CD4-positive, alpha-beta T cell (primary cell): ENCODE results near the gene GMCL2. TPM values are rescaled to one million over a fixed set of nuclear protein-coding genes. Genes with fewer than 3 reads are reported as not detected.

Experiments used
- ATAC-seq: fragments of 200-7000 bp; cut with Tn5 transposase; one replicate; pipeline ENCODE4 v1.10.0; 2022; ENCODE audit warnings: mild to moderate bottlenecking; ENCODE audit not compliant: poor library complexity
- CTCF ChIA-PET: fragments of 350-600 bp; sonication (Branson Sonifier 250); formaldehyde crosslinking; loops from one replicate; lab custom pipeline; 2021; ENCODE audit warnings: antibody characterized with exemption, inconsistent platforms; lab: Charles Lee
- POLR2A ChIA-PET: fragments of 350-600 bp; sonication (Branson Sonifier 250); formaldehyde crosslinking; loops from one replicate; lab custom pipeline; 2021; ENCODE audit warnings: antibody characterized with exemption, inconsistent platforms; lab: Charles Lee
- DNase-seq, 14 experiments: peaks; one replicate each; pipeline ENCODE4 v3.0.0-alpha.2; 2013 to 2020; ENCODE audit warnings: mixed read lengths in 2 of 14
- H3K27ac ChIP-seq, 2 donors: one replicate each; pipeline versions ENCODE4 v1.5.1 to v1.7.0; 2013; ENCODE audit warnings: low read length in 2 of 2, low read depth in 1 of 2, mild to moderate bottlenecking in 1 of 2
- H3K27me3 ChIP-seq, 2 experiments: 1 replicate in 1 of 2; 2 replicates in 1 of 2; pipeline versions ENCODE4 v1.6.1 to v1.7.0; 2013; ENCODE audit warnings: low read length in 2 of 2, control low read depth in 1 of 2, mild to moderate bottlenecking in 1 of 2, moderate library complexity in 1 of 2; ENCODE audit not compliant: insufficient read depth in 2 of 2, control insufficient read depth in 1 of 2
- H3K36me3 ChIP-seq: one replicate; pipeline ENCODE4 v1.6.1; 2013; ENCODE audit warnings: low read length, control low read depth; ENCODE audit not compliant: insufficient read depth
- H3K4me1 ChIP-seq: one replicate; pipeline ENCODE4 v1.6.1; 2013; ENCODE audit warnings: low read length, control low read depth; ENCODE audit not compliant: insufficient read depth
- H3K4me3 ChIP-seq: one replicate; pipeline ENCODE4 v1.5.1; 2013; ENCODE audit warnings: mild to moderate bottlenecking, low read length, moderate library complexity
- H3K9me3 ChIP-seq, 2 experiments: 1 replicate in 1 of 2; 2 replicates in 1 of 2; pipeline versions ENCODE4 v1.6.1 to v1.7.0; 2013; ENCODE audit warnings: low read length in 2 of 2, mild to moderate bottlenecking in 2 of 2, control low read depth in 1 of 2, moderate library complexity in 1 of 2; ENCODE audit not compliant: control insufficient read depth in 1 of 2, insufficient read depth in 1 of 2
- H3K27ac Mint-ChIP-seq: one replicate; pipeline ENCODE4 v1.8.0; 2020; ENCODE audit warnings: mixed read lengths
- H3K27me3 Mint-ChIP-seq: one replicate; pipeline ENCODE4 v1.8.0; 2021; ENCODE audit warnings: mixed read lengths
- H3K36me3 Mint-ChIP-seq: one replicate; pipeline ENCODE4 v1.8.0; 2021; ENCODE audit warnings: low read depth, mixed read lengths
- H3K4me1 Mint-ChIP-seq: one replicate; pipeline ENCODE4 v1.8.0; 2021; ENCODE audit warnings: low read depth, mixed read lengths
- H3K4me3 Mint-ChIP-seq: one replicate; pipeline ENCODE4 v1.8.0; 2020; ENCODE audit warnings: mild to moderate bottlenecking, mixed read lengths
- H3K9me3 Mint-ChIP-seq: one replicate; pipeline ENCODE4 v1.8.0; 2020; ENCODE audit warnings: mixed read lengths
- CTCF ChIP-seq: fragments of 200-600 bp; IDR thresholded peaks from one replicate; pipeline ENCODE4 v1.8.0; 2022; ENCODE audit warnings: antibody characterized with exemption, mild to moderate bottlenecking
- intact Hi-C, 2 experiments: fragments of 100-400 bp; cut with DNase I in 1 of 2; cut with micrococcal nuclease in 1 of 2; formaldehyde crosslinking; loops; one replicate each; pipeline versions ENCODE4 v1.15.1 to v1.9.0; 2023 to 2025; cut with DNase I, micrococcal nuclease
- total RNA-seq, 174 experiments: library from RNA in 2 of 174; stranded (reverse) in 2 of 174; gene quantifications; one replicate each; pipeline ENCODE4 v1.2.3 and lab custom pipeline; 2021 to 2026

GMCL2 gene
- total RNA-seq, 2 experiments from 2014 or later, result not detected

- Histone ChIP-seq H3K9me3 (no peaks in the 10 kb centered on the region), H3K4me3 (no peak overlapping the region), H3K36me3 (peaks cover 6% of the 10 kb centered on the region), H3K4me1 (peaks cover 83% of the 10 kb centered on the region), H3K27me3 (no peaks in the 10 kb centered on the region), H3K27ac (no peak overlapping the region)
- ATAC-seq (no peak), DNase-seq (no peak)
- Mint-ChIP-seq H3K27me3 (no peaks in the 10 kb centered on the region), H3K36me3 (peaks cover 15% of the 10 kb centered on the region), H3K4me3 (no peak overlapping the region), H3K4me1 (peaks cover 49% of the 10 kb centered on the region), H3K27ac (peak overlapping the region; percentile 60), H3K9me3 (no peaks in the 10 kb centered on the region)
- CTCF ChIA-PET, result interaction anchor here (1.0 to 1.2 kb wide), 3 partner anchors 31 to 1834 kb away, joined by 3 to 7 read pairs (median 3); partner anchors contain the start of gene HNRNPAB
- intact Hi-C loops, result loop anchor here (1.0 to 10.0 kb wide), 3 partner anchors 316 to 1839 kb away; partner anchors contain the start of gene RNF130 (in 1 of the 2)
- POLR2A ChIA-PET, result interaction anchor here (1.0 to 1.4 kb wide), 4 partner anchors 29 to 1388 kb away, joined by 3 to 9 read pairs (median 3); partner anchors contain the start of genes HNRNPAB and HNRNPH1
- no peak for TF ChIP-seq CTCF
Observed at GRCh38 chr5:178235588-178235974, 48.4 kb upstream of the GMCL2 start.

GRCh38 chr5:178234750-178235587 lies 47.8 kb upstream of the GMCL2 start:
- H3K4me1 ChIP-seq, result peaks cover 83% of the 10 kb centered on the region
- H3K9me3 ChIP-seq, result no peaks in the 10 kb centered on the region
- peak; percentile 62 to 86 (median 70) for DNase-seq
- no peaks in the 10 kb centered on the region for H3K27me3 ChIP-seq
- peaks cover 50% of the 10 kb centered on the region for H3K4me1 Mint-ChIP-seq
- no peaks in the 10 kb centered on the region for H3K9me3 Mint-ChIP-seq
- intact Hi-C loops, result loop anchor here (1.0 to 10.0 kb wide), 3 partner anchors 316 to 1840 kb away; partner anchors contain the start of gene RNF130 (in 1 of the 2)
- CTCF ChIA-PET, result interaction anchor here (0.6 to 1.2 kb wide), 4 partner anchors 17 to 1835 kb away, joined by 3 to 7 read pairs (median 4); partner anchors contain the start of gene HNRNPAB
- peak; percentile 61 for TF ChIP-seq CTCF
- POLR2A ChIA-PET, result interaction anchor here (1.0 to 1.4 kb wide), 4 partner anchors 29 to 1389 kb away, joined by 3 to 9 read pairs (median 3); partner anchors contain the start of genes HNRNPAB and HNRNPH1
- H3K36me3 Mint-ChIP-seq, result peaks cover 21% of the 10 kb centered on the region
- peaks cover 11% of the 10 kb centered on the region for H3K36me3 ChIP-seq
- H3K4me3 Mint-ChIP-seq, result peak overlapping the region; percentile 57
- H3K27me3 Mint-ChIP-seq, result no peaks in the 10 kb centered on the region
- H3K4me3 ChIP-seq, result no peak overlapping the region
- no peak overlapping the region for H3K27ac ChIP-seq
- ATAC-seq, result peak; percentile 25
- H3K27ac Mint-ChIP-seq, result peak overlapping the region; percentile 60

GRCh38 chr5:178234121-178234749 lies 47.1 kb upstream of the GMCL2 start:
- Mint-ChIP-seq H3K36me3 (peaks cover 28% of the 10 kb centered on the region), H3K27ac (peak overlapping the region; percentile 84), H3K27me3 (no peaks in the 10 kb centered on the region), H3K4me1 (peaks cover 52% of the 10 kb centered on the region), H3K9me3 (no peaks in the 10 kb centered on the region), H3K4me3 (peak overlapping the region; percentile 90)
- TF ChIP-seq CTCF, result no peak
- Histone ChIP-seq H3K36me3 (peaks cover 19% of the 10 kb centered on the region), H3K4me1 (peaks cover 85% of the 10 kb centered on the region), H3K4me3 (no peak overlapping the region), H3K27me3 (no peaks in the 10 kb centered on the region), H3K9me3 (no peaks in the 10 kb centered on the region), H3K27ac (no peak overlapping the region)
- intact Hi-C loops, result loop anchor here (10.0 kb wide), 2 partner anchors 351 to 1841 kb away; partner anchors contain the start of gene RNF130 (in 1 of the 2)
- DNase-seq (no peak), ATAC-seq (no peak)
- POLR2A ChIA-PET, result interaction anchor here (1.0 to 1.4 kb wide), 4 partner anchors 28 to 1389 kb away, joined by 3 to 9 read pairs (median 3); partner anchors contain the start of genes HNRNPAB and HNRNPH1
- CTCF ChIA-PET, result interaction anchor here (0.6 to 1.2 kb wide), 3 partner anchors 18 to 390 kb away, joined by 3 to 7 read pairs (median 5); partner anchors contain the start of gene HNRNPAB
